T-helper 2 cell treated with Interferon-gamma antibody and Interleukin-4, amounts not matched to agents 5 μg/mL and 100 μg/mL, for 36 hours (primary cell): Measurements from ENCODE around the gene CXCL5.
"Not testable (repeated sequence)": the region's sequence is repeated elsewhere in the genome, so short reads cannot be mapped to it uniquely, and the experiment has no call there.

ENCODE experiments used
- DNase-seq: peaks from one replicate; pipeline ENCODE4 v3.0.0; 2021; ENCODE audit warnings: low spot score
- H3K27ac Mint-ChIP-seq: one replicate; pipeline ENCODE4 v1.8.0; 2021; ENCODE audit warnings: mild to moderate bottlenecking, mixed read lengths
- H3K27me3 Mint-ChIP-seq: one replicate; pipeline ENCODE4 v1.8.0; 2021; ENCODE audit warnings: low read depth, mixed read lengths
- H3K36me3 Mint-ChIP-seq: one replicate; pipeline ENCODE4 v1.8.0; 2021; ENCODE audit warnings: low read depth, mixed read lengths
- H3K4me1 Mint-ChIP-seq: one replicate; pipeline ENCODE4 v1.8.0; 2021; ENCODE audit warnings: low read depth, mixed read lengths
- H3K4me3 Mint-ChIP-seq: one replicate; pipeline ENCODE4 v1.8.0; 2022; ENCODE audit warnings: mild to moderate bottlenecking, moderate library complexity, mixed read lengths
- H3K9me3 Mint-ChIP-seq: one replicate; pipeline ENCODE4 v1.8.0; 2021; ENCODE audit warnings: mixed read lengths

Gene CXCL5

GRCh38 chr4:74004668-74005067, 6.2 kb upstream of the CXCL5 start:
- H3K9me3 Mint-ChIP-seq, result no peaks in the 10 kb centered on the region
- no peaks in the 10 kb centered on the region for H3K4me1 Mint-ChIP-seq
- H3K4me3 Mint-ChIP-seq, result no peak overlapping the region
- H3K27ac Mint-ChIP-seq, result no peak overlapping the region
- peaks cover 5% of the 10 kb centered on the region for H3K27me3 Mint-ChIP-seq
- no peaks in the 10 kb centered on the region for H3K36me3 Mint-ChIP-seq
- DNase-seq, result no peak

GRCh38 chr4:74000301-74000700, 1.8 kb upstream of the CXCL5 start:
- Mint-ChIP-seq H3K27ac (no peak overlapping the region), H3K36me3 (no peaks in the 10 kb centered on the region), H3K4me1 (no peaks in the 10 kb centered on the region), H3K4me3 (no peak overlapping the region), H3K9me3 (no peaks in the 10 kb centered on the region), H3K27me3 (peaks cover 22% of the 10 kb centered on the region)
- no peak for DNase-seq

DNA sequence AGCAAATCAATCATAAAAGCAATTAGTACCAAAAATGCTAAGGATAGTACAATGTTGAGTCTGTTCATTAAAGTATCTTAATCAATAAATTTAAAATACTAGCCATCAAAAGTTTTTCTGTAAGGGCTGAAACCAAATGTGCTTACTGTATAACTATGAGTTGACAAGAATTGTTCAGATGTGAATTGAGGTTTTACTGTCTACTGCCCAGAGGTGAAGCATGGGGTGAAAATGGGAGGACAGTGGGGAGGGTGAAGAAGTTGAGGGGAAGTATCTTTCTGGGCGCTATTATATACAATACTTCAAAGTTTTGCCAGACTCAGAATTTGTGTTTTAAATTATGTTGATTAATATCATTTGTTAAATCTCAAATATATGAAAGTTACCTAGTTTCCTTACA, 6.4 kb downstream of the CXCL5 start:
- H3K36me3 Mint-ChIP-seq, result no peaks in the 10 kb centered on the region
- H3K27ac Mint-ChIP-seq, result no peak overlapping the region
- H3K27me3 Mint-ChIP-seq, result peaks cover 4% of the 10 kb centered on the region
- H3K9me3 Mint-ChIP-seq, result no peaks in the 10 kb centered on the region
- no peak overlapping the region for H3K4me3 Mint-ChIP-seq
- no peak for DNase-seq
- H3K4me1 Mint-ChIP-seq, result no peaks in the 10 kb centered on the region

- no peak overlapping the region for H3K4me3 Mint-ChIP-seq
- H3K36me3 Mint-ChIP-seq, result no peaks in the 10 kb centered on the region
- H3K27ac Mint-ChIP-seq, result no peak overlapping the region
- peaks cover 4% of the 10 kb centered on the region for H3K27me3 Mint-ChIP-seq
- no peaks in the 10 kb centered on the region for H3K9me3 Mint-ChIP-seq
- H3K4me1 Mint-ChIP-seq, result no peaks in the 10 kb centered on the region
- DNase-seq, result no peak
These were observed 6.8 kb downstream of the CXCL5 start for GRCh38 chr4:73991742-73992000.

GRCh38 chr4:73990988-73991741, 7.3 kb downstream of the CXCL5 start:
- H3K27me3 Mint-ChIP-seq, result peaks cover 4% of the 10 kb centered on the region
- H3K27ac Mint-ChIP-seq, result no peak overlapping the region
- no peaks in the 10 kb centered on the region for H3K4me1 Mint-ChIP-seq
- H3K9me3 Mint-ChIP-seq, result no peaks in the 10 kb centered on the region
- no peaks in the 10 kb centered on the region for H3K36me3 Mint-ChIP-seq
- no peak for DNase-seq
- H3K4me3 Mint-ChIP-seq, result no peak overlapping the region

DNA sequence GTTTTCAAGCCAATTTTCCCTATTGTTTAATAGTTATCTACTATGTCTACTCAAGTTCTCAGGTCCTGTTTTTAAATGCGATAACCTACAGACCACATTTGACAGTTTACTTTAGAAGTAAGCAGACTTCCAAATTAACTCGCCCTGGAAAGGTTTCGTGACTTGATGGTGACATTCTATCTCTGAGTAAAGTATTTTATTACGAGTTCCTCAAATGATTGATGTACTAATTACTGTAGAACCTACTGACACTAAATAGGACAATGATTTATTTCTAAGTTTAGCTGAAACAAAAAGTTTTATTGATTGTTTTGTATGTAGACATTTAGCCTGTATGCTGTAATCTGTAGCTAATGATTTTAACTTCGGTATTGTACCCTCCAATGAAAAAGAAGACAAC, 8.5 kb downstream of the CXCL5 start:
- DNase-seq, result no peak
- H3K4me1 Mint-ChIP-seq, result no peaks in the 10 kb centered on the region
- no peaks in the 10 kb centered on the region for H3K9me3 Mint-ChIP-seq
- peaks cover under 1% of the 10 kb centered on the region for H3K27me3 Mint-ChIP-seq
- no peak overlapping the region for H3K27ac Mint-ChIP-seq
- H3K36me3 Mint-ChIP-seq, result no peaks in the 10 kb centered on the region
- H3K4me3 Mint-ChIP-seq, result no peak overlapping the region

DNA sequence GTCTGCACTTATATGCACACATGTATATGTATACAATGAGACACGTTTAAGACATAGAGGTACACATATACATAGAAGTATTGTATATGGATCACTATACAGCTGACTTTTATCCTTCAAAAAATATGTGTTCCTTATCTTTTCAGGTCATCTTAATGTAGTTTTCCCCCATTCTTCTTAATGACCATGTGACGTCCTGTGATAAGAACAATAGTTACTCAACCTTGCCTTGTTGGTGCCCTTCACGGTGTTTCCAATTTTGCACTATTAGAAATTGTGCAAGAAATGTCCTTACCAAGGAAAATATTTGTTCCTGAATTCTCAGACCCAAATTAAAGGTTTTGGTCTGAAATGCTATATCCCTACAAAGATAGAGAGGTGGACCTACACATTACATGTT, 9.4 kb downstream of the CXCL5 start:
- H3K4me3 Mint-ChIP-seq, result no peak overlapping the region
- H3K4me1 Mint-ChIP-seq, result no peaks in the 10 kb centered on the region
- no peak for DNase-seq
- H3K27me3 Mint-ChIP-seq, result no peaks in the 10 kb centered on the region
- H3K9me3 Mint-ChIP-seq, result no peaks in the 10 kb centered on the region
- no peaks in the 10 kb centered on the region for H3K36me3 Mint-ChIP-seq
- no peak overlapping the region for H3K27ac Mint-ChIP-seq

- no peaks in the 10 kb centered on the region for H3K27me3 Mint-ChIP-seq
- H3K4me1 Mint-ChIP-seq, result no peaks in the 10 kb centered on the region
- H3K27ac Mint-ChIP-seq, result no peak within 1 kb of the TSS
- H3K9me3 Mint-ChIP-seq, result no peaks in the 10 kb centered on the region
- no peaks in the 10 kb centered on the region for H3K36me3 Mint-ChIP-seq
- no peak within 1 kb of the TSS for H3K4me3 Mint-ChIP-seq
- no peak for DNase-seq
These were observed 10.4 kb downstream of the CXCL5 start, which contains the start of gene PPBP for GRCh38 chr4:73988061-73988460. TSS of gene PPBP (minus strand) at chr4:73988190. CDS start at chr4:73988103, 87 bp downstream.

DNA sequence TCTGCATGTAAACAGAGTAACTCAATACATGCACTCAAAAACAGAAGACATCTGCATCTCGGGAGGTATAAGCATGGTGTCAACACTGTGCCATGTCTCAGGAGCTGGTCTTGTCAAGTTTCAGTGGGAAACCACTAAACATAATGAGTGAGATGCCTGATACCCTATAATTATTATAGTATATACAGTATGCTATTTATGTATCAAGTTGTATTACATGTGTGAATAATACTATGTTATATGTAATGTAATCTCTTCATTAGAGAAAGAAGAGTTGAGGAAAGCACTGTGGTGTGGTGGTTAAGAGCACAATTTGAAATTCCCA, 13.0 kb downstream of the CXCL5 start:
- no peaks in the 10 kb centered on the region for H3K27me3 Mint-ChIP-seq
- H3K36me3 Mint-ChIP-seq, result no peaks in the 10 kb centered on the region
- H3K9me3 Mint-ChIP-seq, result no peaks in the 10 kb centered on the region
- H3K4me3 Mint-ChIP-seq, result no peak overlapping the region
- H3K4me1 Mint-ChIP-seq, result no peaks in the 10 kb centered on the region
- H3K27ac Mint-ChIP-seq, result no peak overlapping the region
- no peak for DNase-seq

- Mint-ChIP-seq H3K4me1 (no peaks in the 10 kb centered on the region), H3K27ac (no peak overlapping the region), H3K9me3 (no peaks in the 10 kb centered on the region), H3K27me3 (no peaks in the 10 kb centered on the region), H3K4me3 (no peak overlapping the region), H3K36me3 (no peaks in the 10 kb centered on the region)
- DNase-seq, result no peak
These were observed 13.5 kb downstream of the CXCL5 start for GRCh38 chr4:73984736-73985527.

DNA sequence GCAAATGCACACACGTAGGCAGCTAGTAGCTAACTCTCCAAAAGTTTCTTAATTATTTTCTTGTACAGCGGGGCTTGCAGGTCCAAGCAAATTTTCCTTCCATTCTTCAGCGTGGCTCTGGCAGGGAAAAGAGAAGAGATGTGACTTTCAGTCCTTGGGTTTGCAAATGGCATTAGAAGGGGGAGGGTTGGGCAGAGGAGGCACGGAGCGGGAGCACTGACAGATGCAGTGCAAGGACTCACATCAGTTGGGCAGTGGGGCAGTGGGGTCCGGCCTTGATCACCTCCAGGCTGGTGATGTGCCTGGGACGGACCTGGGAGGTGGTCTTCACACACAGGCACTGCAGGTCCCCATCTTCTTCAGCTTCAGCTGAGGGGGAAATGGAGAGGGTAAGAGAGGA, 17.3 kb downstream of the CXCL5 start:
- not testable (repeated sequence) for H3K27ac Mint-ChIP-seq, H3K9me3 Mint-ChIP-seq, H3K4me3 Mint-ChIP-seq, H3K36me3 Mint-ChIP-seq, H3K4me1 Mint-ChIP-seq, DNase-seq, H3K27me3 Mint-ChIP-seq

GRCh38 chr4:73979407-73979957, 19.0 kb downstream of the CXCL5 start:
- no peaks in the 10 kb centered on the region for H3K4me1 Mint-ChIP-seq
- no peaks in the 10 kb centered on the region for H3K9me3 Mint-ChIP-seq
- no peak overlapping the region for H3K27ac Mint-ChIP-seq
- DNase-seq, result no peak
- no peak overlapping the region for H3K4me3 Mint-ChIP-seq
- no peaks in the 10 kb centered on the region for H3K36me3 Mint-ChIP-seq
- H3K27me3 Mint-ChIP-seq, result no peaks in the 10 kb centered on the region

DNA sequence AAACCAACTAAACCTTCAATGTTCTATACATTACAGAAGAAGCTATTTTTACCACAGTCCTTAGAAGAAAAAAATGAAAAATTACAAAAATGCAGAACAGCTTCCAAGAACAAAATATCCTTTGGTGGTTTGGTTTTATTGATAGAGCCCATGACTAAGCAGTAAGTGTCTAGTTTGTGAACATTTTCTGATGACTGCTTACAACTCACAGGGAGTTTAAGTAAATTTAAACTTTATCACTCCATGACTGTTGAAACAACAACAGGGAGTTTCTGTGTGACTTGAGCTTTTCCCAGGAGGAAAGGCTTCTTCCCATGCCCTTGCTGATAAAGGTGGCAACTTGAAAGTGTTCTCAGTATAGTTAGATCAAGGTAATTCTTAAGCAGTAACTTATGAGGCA, 19.6 kb downstream of the CXCL5 start:
- no peak overlapping the region for H3K27ac Mint-ChIP-seq
- no peaks in the 10 kb centered on the region for H3K4me1 Mint-ChIP-seq
- H3K36me3 Mint-ChIP-seq, result no peaks in the 10 kb centered on the region
- no peaks in the 10 kb centered on the region for H3K27me3 Mint-ChIP-seq
- no peak for DNase-seq
- H3K9me3 Mint-ChIP-seq, result no peaks in the 10 kb centered on the region
- no peak overlapping the region for H3K4me3 Mint-ChIP-seq

DNA sequence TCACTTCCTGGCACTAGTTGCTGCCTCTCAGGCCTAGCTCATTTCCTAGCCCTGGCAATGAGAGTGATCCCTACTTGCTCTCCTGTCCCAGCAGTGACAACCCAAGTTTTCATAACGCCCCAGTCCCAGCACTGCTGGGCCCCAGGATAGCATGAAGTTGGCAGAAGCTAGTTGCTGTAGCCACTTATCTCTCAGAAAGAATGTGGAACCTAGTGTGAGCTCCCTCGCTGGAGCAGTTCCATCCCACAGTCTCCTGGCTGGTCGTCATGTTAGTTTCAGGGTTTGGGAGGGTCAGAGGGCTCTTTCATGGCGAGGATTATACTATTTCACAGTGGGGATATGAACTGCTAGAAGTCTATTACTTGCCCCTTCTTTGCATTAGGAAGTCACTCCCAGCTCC, 21.8 kb downstream of the CXCL5 start:
- Mint-ChIP-seq H3K9me3 (peaks cover 4% of the 10 kb centered on the region), H3K27me3 (no peaks in the 10 kb centered on the region), H3K36me3 (no peaks in the 10 kb centered on the region), H3K4me1 (no peaks in the 10 kb centered on the region), H3K27ac (no peak overlapping the region), H3K4me3 (no peak overlapping the region)
- DNase-seq, result no peak
